OCI-LY7 (cell line): ENCODE data around the gene USHBP1. TPM values are rescaled to one million over a fixed set of nuclear protein-coding genes. Genes with fewer than 3 reads are reported as not detected.

Source experiments
- BruUV-seq: library from RNA; stranded (reverse); fragments of 400-500 nt; replicated peaks from 2 replicates; lab custom pipeline; 2021; lab: Mats Ljungman, UMichigan
- CTCF ChIA-PET: fragments of 300-600 bp; sonication (Branson Sonifier 250); formaldehyde crosslinking; loops from one replicate; lab custom pipeline; 2022; ENCODE audit warnings: antibody characterized with exemption; ENCODE audit not compliant: unreplicated experiment; lab: Charles Lee
- POLR2A ChIA-PET: fragments of 300-600 bp; sonication (Branson Sonifier 250); formaldehyde crosslinking; loops from one replicate; lab custom pipeline; 2022; ENCODE audit warnings: antibody characterized with exemption; lab: Charles Lee
- DNase-seq: peaks from one replicate; pipeline ENCODE4 v3.0.0-alpha.2; 2015; ENCODE audit warnings: low spot score
- H2AFZ ChIP-seq: fragments of 200-600 bp; sonication (generic), shearing (Covaris generic); 2 replicates; pipeline ENCODE4 v1.6.1; 2014; ENCODE audit warnings: mild to moderate bottlenecking, antibody characterized with exemption, low read length, moderate library complexity
- H3K27ac ChIP-seq: fragments of 200-600 bp; sonication (generic); 2 replicates; pipeline ENCODE4 v1.5.1; 2014; ENCODE audit warnings: mixed run types, low read depth, mild to moderate bottlenecking, moderate library complexity, low read length, inconsistent platforms; ENCODE audit not compliant: poor library complexity, severe bottlenecking
- H3K36me3 ChIP-seq: fragments of 200-600 bp; sonication (generic); 2 replicates; pipeline ENCODE4 v1.6.1; 2014; ENCODE audit warnings: mild to moderate bottlenecking, antibody characterized with exemption, low read length, moderate library complexity, mixed read lengths; ENCODE audit not compliant: insufficient read depth
- H3K4me1 ChIP-seq: fragments of 200-600 bp; sonication (generic); 2 replicates; pipeline ENCODE4 v1.5.1; 2014; ENCODE audit warnings: mild to moderate bottlenecking, low read length; ENCODE audit not compliant: insufficient read depth, poor library complexity, severe bottlenecking
- H3K4me2 ChIP-seq: fragments of 200-600 bp; sonication (generic); 2 replicates; pipeline ENCODE4 v1.6.1; 2014; ENCODE audit warnings: mild to moderate bottlenecking, low read length
- H3K4me3 ChIP-seq: fragments of 200-600 bp; sonication (generic); 2 replicates; pipeline ENCODE4 v1.5.1; 2014; ENCODE audit warnings: mild to moderate bottlenecking, low read depth, low read length; ENCODE audit not compliant: poor library complexity, severe bottlenecking
- H3K79me2 ChIP-seq: fragments of 200-600 bp; sonication (generic); 2 replicates; pipeline ENCODE4 v1.6.1; 2016; ENCODE audit warnings: low read depth, mild to moderate bottlenecking, low read length, moderate library complexity, mixed read lengths; ENCODE audit not compliant: insufficient read depth
- H3K9me2 ChIP-seq: fragments of 200-600 bp; sonication (generic); 2 replicates; pipeline ENCODE4 v1.6.1; 2016; ENCODE audit warnings: mild to moderate bottlenecking, low read length, mixed read lengths; ENCODE audit not compliant: insufficient read depth
- H3K9me3 ChIP-seq: fragments of 200-600 bp; sonication (generic); 2 replicates; pipeline ENCODE4 v1.6.1; 2014; ENCODE audit warnings: mild to moderate bottlenecking, mixed run types, low read length, mixed read lengths
- H4K20me1 ChIP-seq: fragments of 200-600 bp; sonication (generic); 2 replicates; pipeline ENCODE4 v1.6.1; 2014; ENCODE audit warnings: mild to moderate bottlenecking, antibody characterized with exemption, low read length, moderate library complexity, mixed read lengths; ENCODE audit not compliant: insufficient read depth
- CTCF ChIP-seq: fragments of 200-600 bp; sonication (generic); conservative IDR thresholded peaks from 2 replicates; pipeline ENCODE4 v1.5.1; 2014; ENCODE audit warnings: mild to moderate bottlenecking, antibody characterized with exemption, low read length, moderate library complexity, mixed read lengths
- EZH2phosphoT487 ChIP-seq: fragments of 200-600 bp; sonication (generic); IDR thresholded peaks from 2 replicates; pipeline ENCODE4 v1.6.1; 2018; ENCODE audit warnings: low read depth, borderline replicate concordance, mild to moderate bottlenecking, mixed run types, antibody characterized with exemption, low read length, moderate library complexity, mixed read lengths
- intact Hi-C: fragments of 100-400 bp; cut with micrococcal nuclease; formaldehyde crosslinking; loops from one replicate; pipeline ENCODE4 v1.10.0; 2022; ENCODE audit not compliant: unreplicated experiment
- total RNA-seq, 2 experiments: library from RNA; depleted of rRNA in 1 of 2; stranded (reverse); fragments of >200 nt in 1 of 2; shearing (Covaris generic) in 1 of 2; gene quantifications; 2 replicates each; pipeline ENCODE4 v1.2.3, GENCODE V29; 2014 to 2022

USHBP1 gene
- total RNA-seq, 2 experiments from 2014 or later: 3.1 to 7.6 TPM

DNA sequence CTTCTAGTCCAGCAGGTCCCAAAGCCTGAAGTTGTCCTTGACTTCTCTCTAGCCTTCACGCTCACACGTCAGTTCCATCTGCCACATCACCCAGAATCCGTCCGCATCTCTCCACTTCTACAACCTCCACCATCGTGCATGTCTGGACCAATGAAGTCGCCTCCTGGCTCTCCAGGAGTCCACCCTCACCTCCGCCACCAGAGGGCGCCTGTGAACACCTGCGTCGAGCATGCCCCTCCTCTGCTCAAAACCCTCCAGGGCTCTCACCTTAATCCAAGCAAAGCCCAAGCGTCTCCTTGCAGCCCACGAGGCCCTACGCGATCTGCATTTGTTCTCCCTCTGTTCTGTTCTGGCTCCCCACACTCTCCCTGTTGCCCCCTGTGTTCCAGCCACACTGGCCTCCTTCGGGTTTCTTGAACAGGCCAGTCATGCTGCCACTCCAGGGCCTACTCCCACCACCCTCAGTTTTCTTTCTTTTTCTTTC lies 3.7 kb downstream of the USHBP1 start:
- Histone ChIP-seq H4K20me1 (no peaks in the 10 kb centered on the region), H3K9me3 (no peaks in the 10 kb centered on the region), H3K79me2 (no peaks in the 10 kb centered on the region), H3K4me2 (peak overlapping the region; percentile 49), H2AFZ (peak overlapping the region; percentile 84), H3K9me2 (no peaks in the 10 kb centered on the region), H3K4me3 (no peak overlapping the region), H3K36me3 (no peaks in the 10 kb centered on the region), H3K4me1 (peaks cover 37% of the 10 kb centered on the region), H3K27ac (peak overlapping the region; percentile 39)
- CTCF ChIA-PET: no interaction called here
- peak; percentile 93 for DNase-seq
- POLR2A ChIA-PET: interaction anchor here (0.5 to 1.0 kb wide), 4 partner anchors 12 to 168 kb away, joined by 3 to 4 read pairs (median 3); partner anchors contain the start of gene ANKLE1
- intact Hi-C loops: loop anchor here (1.0 kb wide), 1 partner anchor 21 kb away; no protein-coding TSS in a partner anchor
- TF ChIP-seq CTCF (peak; percentile 95), EZH2phosphoT487 (no peak)
- no TSS peak for BruUV-seq

DNA sequence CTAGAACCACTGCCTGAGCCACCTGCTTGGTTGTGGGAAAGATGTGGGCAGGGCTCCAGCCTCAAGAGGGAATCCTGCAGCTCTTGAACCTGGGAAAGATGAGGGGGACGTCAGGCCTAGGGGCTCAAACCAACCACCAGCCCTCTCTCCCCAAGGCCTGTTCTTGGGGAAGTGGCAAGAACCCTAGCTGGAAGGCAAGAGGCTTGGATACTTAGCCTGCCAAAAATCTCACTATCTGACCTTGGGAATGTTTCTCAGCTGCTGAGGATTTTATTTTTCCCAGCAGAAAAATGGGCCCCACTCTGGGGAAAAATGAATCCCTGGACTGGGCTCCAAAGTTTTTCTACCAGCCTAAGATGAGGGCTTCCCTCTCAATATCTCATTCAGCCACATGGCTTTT lies 4.6 kb downstream of the USHBP1 start:
- DNase-seq: no peak
- Histone ChIP-seq H3K9me2 (no peaks in the 10 kb centered on the region), H3K36me3 (no peaks in the 10 kb centered on the region), H3K4me1 (peaks cover 28% of the 10 kb centered on the region), H4K20me1 (no peaks in the 10 kb centered on the region), H3K79me2 (no peaks in the 10 kb centered on the region), H2AFZ (no peak overlapping the region), H3K9me3 (no peaks in the 10 kb centered on the region), H3K4me3 (no peak overlapping the region), H3K27ac (no peak overlapping the region), H3K4me2 (no peak overlapping the region)
- TF ChIP-seq EZH2phosphoT487 (no peak), CTCF (no peak)
- BruUV-seq: no TSS peak
- ChIA-PET CTCF (no interaction called here), POLR2A (interaction anchor here (0.5 to 0.6 kb wide), 2 partner anchors 11 to 169 kb away, joined by 3 to 4 read pairs; no protein-coding TSS in a partner anchor)
- intact Hi-C loops: no loop called here

DNA sequence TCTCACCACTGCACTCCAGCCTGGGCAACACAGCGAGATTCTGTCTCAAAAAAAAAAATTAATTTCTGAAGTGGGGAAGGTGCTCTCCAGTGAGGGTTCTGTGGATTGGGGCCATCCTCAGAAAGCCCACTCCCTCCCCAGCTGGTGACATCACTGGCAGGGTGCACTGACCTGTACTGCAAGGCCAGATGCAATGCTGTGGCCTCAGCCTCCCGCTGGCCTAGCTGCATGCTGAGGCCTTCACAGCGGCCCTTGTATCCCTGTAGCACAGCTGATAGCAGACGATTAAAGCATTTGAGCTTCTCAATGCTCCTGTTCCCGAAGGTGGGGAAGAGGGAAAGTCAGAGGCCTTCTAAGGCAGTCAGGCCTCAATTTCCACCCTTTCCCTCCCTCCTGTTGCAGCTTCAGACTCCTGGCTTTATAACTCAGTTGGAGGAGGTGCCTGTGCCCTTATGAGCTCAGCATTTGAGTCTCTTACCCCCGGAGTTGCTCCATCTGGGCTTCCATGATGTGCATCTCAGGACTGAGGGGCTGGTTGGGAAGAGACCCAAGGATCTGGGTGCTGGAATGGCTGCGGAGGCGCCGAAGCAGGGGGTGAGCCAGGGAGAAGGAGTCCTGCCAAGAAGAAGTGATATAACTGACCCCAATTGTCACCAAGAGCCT lies 5.3 kb downstream of the USHBP1 start:
- no TSS peak for BruUV-seq
- POLR2A ChIA-PET: interaction anchor here (0.7 kb wide), 2 partner anchors 11 to 28 kb away, joined by 3 read pairs; no protein-coding TSS in a partner anchor

More for the DNA sequence above, 5.3 kb downstream of the USHBP1 start:
- H3K4me3 ChIP-seq: no peak overlapping the region
- H3K4me2 ChIP-seq: no peak overlapping the region
- H3K36me3 ChIP-seq: no peaks in the 10 kb centered on the region
- H3K79me2 ChIP-seq: no peaks in the 10 kb centered on the region
- H3K4me1 ChIP-seq: peaks cover 21% of the 10 kb centered on the region
- no peaks in the 10 kb centered on the region for H3K9me2 ChIP-seq
- CTCF ChIA-PET: interaction anchor here (0.6 kb wide), 1 partner anchor 8 kb away, joined by 3 read pairs; no protein-coding TSS in a partner anchor
- no peak overlapping the region for H3K27ac ChIP-seq
- H4K20me1 ChIP-seq: no peaks in the 10 kb centered on the region
- H2AFZ ChIP-seq: no peak overlapping the region
- no peaks in the 10 kb centered on the region for H3K9me3 ChIP-seq
- DNase-seq: no peak
- intact Hi-C loops: no loop called here
- no peak for TF ChIP-seq CTCF
- no peak for TF ChIP-seq EZH2phosphoT487
